Activated CD4-positive, alpha-beta memory T cell treated with anti-CD3 and anti-CD28 coated beads, Interleukin-2, amount 10 ng/mL, durations not matched to agents 7 days and 5 days (primary cell): ENCODE data around the gene CDC37L1. TPM values are rescaled to one million over a fixed set of nuclear protein-coding genes. Genes with fewer than 3 reads are reported as not detected.
"Not testable (repeated sequence)": the region's sequence is repeated elsewhere in the genome, so short reads cannot be mapped to it uniquely, and the experiment has no call there.

Experiments used
- CTCF ChIA-PET: fragments of 350-600 bp; sonication (Branson Sonifier 250); formaldehyde crosslinking; loops from one replicate; lab custom pipeline; 2021; ENCODE audit warnings: antibody characterized with exemption, inconsistent platforms; lab: Charles Lee
- POLR2A ChIA-PET: fragments of 350-600 bp; sonication (Branson Sonifier 250); formaldehyde crosslinking; loops from one replicate; lab custom pipeline; 2021; ENCODE audit warnings: antibody characterized with exemption; lab: Charles Lee
- DNase-seq: peaks from one replicate; pipeline ENCODE4 v3.0.0-alpha.2; 2020
- H3K27ac Mint-ChIP-seq: one replicate; pipeline ENCODE4 v1.8.0; 2021; ENCODE audit warnings: mild to moderate bottlenecking, mixed read lengths
- H3K27me3 Mint-ChIP-seq: one replicate; pipeline ENCODE4 v1.8.0; 2021; ENCODE audit warnings: mixed read lengths
- H3K36me3 Mint-ChIP-seq: one replicate; pipeline ENCODE4 v1.8.0; 2021; ENCODE audit warnings: low read depth, mixed read lengths
- H3K4me1 Mint-ChIP-seq: one replicate; pipeline ENCODE4 v1.8.0; 2021; ENCODE audit warnings: mixed read lengths
- H3K4me3 Mint-ChIP-seq: one replicate; pipeline ENCODE4 v1.8.0; 2021; ENCODE audit warnings: mild to moderate bottlenecking, mixed read lengths
- H3K9me3 Mint-ChIP-seq: one replicate; pipeline ENCODE4 v1.8.0; 2021; ENCODE audit warnings: mixed read lengths
- total RNA-seq, 2 experiments: library from RNA; stranded (reverse); gene quantifications; one replicate each; pipeline ENCODE4 v1.2.3, GENCODE V29; 2021

Gene CDC37L1
- total RNA-seq = 10 to 100 TPM; 11.9 to 12.0 TPM

GRCh38 chr9:4679268-4680172 is at the start of gene CDC37L1:
Gene CDC37L1, plus strand, starts transcription at chr9:4679569. Its CDS starts 199 bp downstream, at chr9:4679768.
- no peaks in the 10 kb centered on the region for H3K27me3 Mint-ChIP-seq
- H3K9me3 Mint-ChIP-seq = no peaks in the 10 kb centered on the region
- no peak within 1 kb of the TSS for H3K27ac Mint-ChIP-seq
- ChIA-PET POLR2A (interaction anchor here (0.6 to 1.4 kb wide), 16 partner anchors 12 to 1201 kb away, joined by 3 to 34 read pairs (median 4); partner anchors contain the start of genes AK3, CD274, JAK2 and PLPP6), CTCF (interaction anchor here (0.6 to 1.4 kb wide), 3 partner anchors 9 to 1202 kb away, joined by 3 to 4 read pairs (median 3); no protein-coding TSS in a partner anchor)
- H3K4me3 Mint-ChIP-seq = no peak within 1 kb of the TSS
- peaks cover 5% of the 10 kb centered on the region for H3K36me3 Mint-ChIP-seq
- H3K4me1 Mint-ChIP-seq = peaks cover 3% of the 10 kb centered on the region
- DNase-seq = peak; percentile 99

- CTCF ChIA-PET = no interaction called here
- Mint-ChIP-seq H3K4me1 (no peaks in the 10 kb centered on the region), H3K27ac (no peak overlapping the region), H3K36me3 (no peaks in the 10 kb centered on the region), H3K9me3 (no peaks in the 10 kb centered on the region), H3K4me3 (no peak overlapping the region), H3K27me3 (no peaks in the 10 kb centered on the region)
- POLR2A ChIA-PET = no interaction called here
- no peak for DNase-seq
These were observed 48.5 kb upstream of the CDC37L1 start for GRCh38 chr9:4630836-4631235.

GRCh38 chr9:4638968-4639367 is 40.4 kb upstream of the CDC37L1 start:
- DNase-seq = no peak
- no peaks in the 10 kb centered on the region for H3K36me3 Mint-ChIP-seq
- H3K4me1 Mint-ChIP-seq = no peaks in the 10 kb centered on the region
- H3K27ac Mint-ChIP-seq = no peak overlapping the region
- no peak overlapping the region for H3K4me3 Mint-ChIP-seq
- no peaks in the 10 kb centered on the region for H3K9me3 Mint-ChIP-seq
- H3K27me3 Mint-ChIP-seq = peaks cover 5% of the 10 kb centered on the region
- CTCF ChIA-PET = interaction anchor here (1.2 to 4.3 kb wide), 3 partner anchors 16 to 255 kb away, joined by 3 to 24 read pairs (median 8); no protein-coding TSS in a partner anchor
- POLR2A ChIA-PET = no interaction called here

- ChIA-PET CTCF (interaction anchor here (0.7 to 4.3 kb wide), 9 partner anchors 16 to 325 kb away, joined by 3 to 24 read pairs (median 4); no protein-coding TSS in a partner anchor), POLR2A (no interaction called here)
- no peak overlapping the region for H3K4me3 Mint-ChIP-seq
- H3K36me3 Mint-ChIP-seq = no peaks in the 10 kb centered on the region
- H3K27me3 Mint-ChIP-seq = peaks cover 5% of the 10 kb centered on the region
- H3K9me3 Mint-ChIP-seq = no peaks in the 10 kb centered on the region
- no peaks in the 10 kb centered on the region for H3K4me1 Mint-ChIP-seq
- no peak for DNase-seq
- no peak overlapping the region for H3K27ac Mint-ChIP-seq
These were observed 39.9 kb upstream of the CDC37L1 start for GRCh38 chr9:4639420-4639819.

GRCh38 chr9:4640027-4640426 is 39.3 kb upstream of the CDC37L1 start:
- ChIA-PET POLR2A (interaction anchor here (0.6 kb wide), 1 partner anchor 35 kb away, joined by 3 read pairs; no protein-coding TSS in a partner anchor), CTCF (interaction anchor here (0.6 to 4.3 kb wide), 13 partner anchors 17 to 326 kb away, joined by 3 to 24 read pairs (median 3); no protein-coding TSS in a partner anchor)
- peak; percentile 53 for DNase-seq

GRCh38 chr9:4642351-4642750 is 37.0 kb upstream of the CDC37L1 start:
- ChIA-PET POLR2A (no interaction called here), CTCF (no interaction called here)
- H3K9me3 Mint-ChIP-seq = no peaks in the 10 kb centered on the region
- DNase-seq = no peak
- H3K36me3 Mint-ChIP-seq = no peaks in the 10 kb centered on the region
- H3K4me3 Mint-ChIP-seq = no peak overlapping the region
- no peak overlapping the region for H3K27ac Mint-ChIP-seq
- H3K27me3 Mint-ChIP-seq = no peaks in the 10 kb centered on the region
- no peaks in the 10 kb centered on the region for H3K4me1 Mint-ChIP-seq

More at GRCh38 chr9:4640027-4640426, 39.3 kb upstream of the CDC37L1 start:
- H3K36me3 Mint-ChIP-seq = no peaks in the 10 kb centered on the region
- H3K27me3 Mint-ChIP-seq = peaks cover 5% of the 10 kb centered on the region
- H3K9me3 Mint-ChIP-seq = no peaks in the 10 kb centered on the region
- no peaks in the 10 kb centered on the region for H3K4me1 Mint-ChIP-seq
- H3K4me3 Mint-ChIP-seq = no peak overlapping the region
- H3K27ac Mint-ChIP-seq = no peak overlapping the region

GRCh38 chr9:4654084-4654483 is 25.3 kb upstream of the CDC37L1 start:
- peaks cover 9% of the 10 kb centered on the region for H3K27me3 Mint-ChIP-seq
- ChIA-PET POLR2A (no interaction called here), CTCF (no interaction called here)
- no peak overlapping the region for H3K4me3 Mint-ChIP-seq
- H3K4me1 Mint-ChIP-seq = peaks cover 19% of the 10 kb centered on the region
- no peaks in the 10 kb centered on the region for H3K36me3 Mint-ChIP-seq
- H3K9me3 Mint-ChIP-seq = no peaks in the 10 kb centered on the region
- no peak for DNase-seq
- H3K27ac Mint-ChIP-seq = no peak overlapping the region

- no peak overlapping the region for H3K27ac Mint-ChIP-seq
- POLR2A ChIA-PET = no interaction called here
- no peak overlapping the region for H3K4me3 Mint-ChIP-seq
- no peaks in the 10 kb centered on the region for H3K9me3 Mint-ChIP-seq
- H3K36me3 Mint-ChIP-seq = no peaks in the 10 kb centered on the region
- H3K27me3 Mint-ChIP-seq = peaks cover 10% of the 10 kb centered on the region
- CTCF ChIA-PET = no interaction called here
- no peak for DNase-seq
- H3K4me1 Mint-ChIP-seq = peaks cover 19% of the 10 kb centered on the region
These were observed 24.8 kb upstream of the CDC37L1 start for GRCh38 chr9:4654538-4654937.

GRCh38 chr9:4656196-4656595 is 23.2 kb upstream of the CDC37L1 start:
- not testable (repeated sequence) for DNase-seq, H3K9me3 Mint-ChIP-seq, H3K27me3 Mint-ChIP-seq, H3K36me3 Mint-ChIP-seq, H3K4me3 Mint-ChIP-seq, H3K27ac Mint-ChIP-seq
- H3K4me1 Mint-ChIP-seq = peaks cover 20% of the 10 kb centered on the region
- ChIA-PET CTCF (interaction anchor here (1.0 kb wide), 1 partner anchor 10 kb away, joined by 3 read pairs; the partner anchor contains the start of gene SPATA6L), POLR2A (interaction anchor here (1.1 to 1.2 kb wide), 2 partner anchors 10 to 23 kb away, joined by 3 read pairs; partner anchors contain the start of genes CDC37L1 and SPATA6L)

- peaks cover 4% of the 10 kb centered on the region for H3K27me3 Mint-ChIP-seq
- H3K36me3 Mint-ChIP-seq = no peaks in the 10 kb centered on the region
- ChIA-PET CTCF (interaction anchor here (1.0 kb wide), 1 partner anchor 10 kb away, joined by 3 read pairs; the partner anchor contains the start of gene SPATA6L), POLR2A (interaction anchor here (1.1 to 1.2 kb wide), 2 partner anchors 9 to 23 kb away, joined by 3 read pairs; partner anchors contain the start of genes CDC37L1 and SPATA6L)
- H3K4me3 Mint-ChIP-seq = no peak overlapping the region
- DNase-seq = no peak
- peaks cover 23% of the 10 kb centered on the region for H3K4me1 Mint-ChIP-seq
- H3K27ac Mint-ChIP-seq = no peak overlapping the region
- no peaks in the 10 kb centered on the region for H3K9me3 Mint-ChIP-seq
These were observed 22.7 kb upstream of the CDC37L1 start for GRCh38 chr9:4656621-4657020.

- CTCF ChIA-PET = no interaction called here
- Mint-ChIP-seq H3K4me3 (no peak overlapping the region), H3K4me1 (peaks cover 30% of the 10 kb centered on the region), H3K9me3 (no peaks in the 10 kb centered on the region), H3K27me3 (peaks cover 4% of the 10 kb centered on the region), H3K36me3 (no peaks in the 10 kb centered on the region), H3K27ac (no peak overlapping the region)
- POLR2A ChIA-PET = no interaction called here
- DNase-seq = no peak
These were observed 21.8 kb upstream of the CDC37L1 start for GRCh38 chr9:4657426-4658159.

GRCh38 chr9:4660665-4661064 is 18.7 kb upstream of the CDC37L1 start:
- DNase-seq, H3K36me3 Mint-ChIP-seq, H3K27ac Mint-ChIP-seq, POLR2A ChIA-PET, H3K4me3 Mint-ChIP-seq, H3K27me3 Mint-ChIP-seq, H3K9me3 Mint-ChIP-seq: not testable (repeated sequence)
- CTCF ChIA-PET = interaction anchor here (1.1 kb wide), 1 partner anchor 40 kb away, joined by 3 read pairs; no protein-coding TSS in a partner anchor
- peaks cover 42% of the 10 kb centered on the region for H3K4me1 Mint-ChIP-seq
